GM03348 (cell line): Measurements from ENCODE around the gene AP4B1.
A peak's percentile ranks its signal among the peaks of the same experiment; 100 is the strongest.

Source experiments
- DNase-seq: peaks from one replicate; pipeline ENCODE4 v3.0.0; 2012; ENCODE audit warnings: low spot score

AP4B1 gene

DNA sequence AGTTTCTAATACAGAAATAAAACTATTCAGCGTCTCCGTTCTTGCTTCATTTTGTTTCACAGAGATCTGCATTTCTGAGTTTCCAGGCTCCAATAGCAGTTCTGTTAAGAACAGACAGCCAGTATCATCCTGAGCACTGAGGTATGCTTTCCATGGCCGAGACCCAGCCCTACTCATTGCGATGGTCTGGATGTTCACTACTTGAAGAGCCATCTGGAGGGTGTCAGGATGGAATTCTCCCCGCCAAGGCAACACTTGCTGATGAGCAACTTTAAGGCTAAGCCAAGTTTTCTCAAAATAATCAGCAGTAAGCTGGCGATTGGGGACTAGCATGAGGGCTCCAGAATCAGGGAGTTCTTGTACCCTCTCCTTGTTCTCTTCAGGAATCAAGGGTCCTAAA lies 9.5 kb downstream of the AP4B1 start:
- no peak for DNase-seq

DNA sequence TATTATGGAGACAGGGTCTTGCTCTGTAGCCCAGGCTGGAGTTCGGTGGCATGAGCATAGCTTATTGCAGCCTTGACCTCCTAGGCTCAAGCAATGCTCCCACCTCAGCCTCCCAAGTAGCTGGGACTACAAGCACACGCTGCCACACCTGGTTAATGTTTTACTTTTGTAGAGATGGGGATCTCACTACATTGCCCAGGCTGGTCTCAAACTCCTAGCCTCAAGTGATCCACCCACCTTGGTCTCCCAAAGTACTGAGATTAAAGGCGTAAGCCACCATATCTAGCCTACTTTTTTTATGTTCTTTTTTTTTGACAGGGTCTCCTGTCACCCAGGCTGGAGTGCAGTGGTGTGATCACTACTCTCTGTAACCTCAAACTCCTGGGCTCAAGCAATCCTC lies 11.3 kb downstream of the AP4B1 start:
- DNase-seq, result no peak

DNA sequence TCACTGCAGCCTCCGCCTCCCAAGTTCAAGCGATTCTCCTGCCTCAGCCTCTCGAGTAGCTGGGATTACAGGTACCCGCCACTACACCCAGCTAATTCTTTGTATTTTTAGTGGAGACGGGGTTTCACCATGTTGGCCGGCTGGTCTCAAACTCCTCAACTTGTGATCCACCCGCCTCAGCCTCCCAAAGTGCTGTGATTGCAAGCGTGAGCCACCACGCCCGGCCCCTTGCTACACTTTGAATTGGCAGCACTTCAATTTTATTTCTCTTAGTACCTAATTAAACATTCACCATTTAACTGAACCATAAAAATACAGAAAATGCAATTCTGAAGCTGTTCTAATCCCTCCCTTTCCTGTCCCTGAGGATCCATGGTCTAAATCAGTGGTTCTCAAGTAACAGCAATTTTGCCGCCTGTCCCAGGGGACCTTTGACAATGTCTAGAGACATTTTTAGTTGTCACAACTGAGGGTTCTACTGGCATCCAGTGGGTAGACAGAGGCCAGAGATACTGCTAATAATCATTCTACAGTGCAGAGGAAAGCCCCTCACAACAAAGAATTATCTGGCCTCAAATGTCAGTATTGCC lies 12.9 kb downstream of the AP4B1 start:
- no peak for DNase-seq

DNA sequence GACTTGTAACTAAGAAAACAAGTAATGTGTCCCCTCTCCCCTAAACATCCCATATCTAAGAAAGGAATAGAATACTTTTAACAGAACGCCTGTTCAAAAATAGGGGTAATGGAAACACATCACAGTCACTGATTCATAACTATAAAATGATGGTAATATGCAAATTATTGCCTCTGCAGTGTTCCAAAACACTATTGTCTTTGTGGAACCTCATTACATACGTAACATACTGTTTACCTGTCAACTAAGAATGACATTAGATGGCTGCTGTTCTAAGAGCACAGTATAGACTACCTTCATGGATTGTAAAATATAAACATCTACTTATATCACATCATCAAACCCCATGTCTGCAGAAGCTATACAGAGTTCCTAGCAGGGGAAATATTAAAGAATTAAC lies 13.8 kb downstream of the AP4B1 start:
- no peak for DNase-seq

DNA sequence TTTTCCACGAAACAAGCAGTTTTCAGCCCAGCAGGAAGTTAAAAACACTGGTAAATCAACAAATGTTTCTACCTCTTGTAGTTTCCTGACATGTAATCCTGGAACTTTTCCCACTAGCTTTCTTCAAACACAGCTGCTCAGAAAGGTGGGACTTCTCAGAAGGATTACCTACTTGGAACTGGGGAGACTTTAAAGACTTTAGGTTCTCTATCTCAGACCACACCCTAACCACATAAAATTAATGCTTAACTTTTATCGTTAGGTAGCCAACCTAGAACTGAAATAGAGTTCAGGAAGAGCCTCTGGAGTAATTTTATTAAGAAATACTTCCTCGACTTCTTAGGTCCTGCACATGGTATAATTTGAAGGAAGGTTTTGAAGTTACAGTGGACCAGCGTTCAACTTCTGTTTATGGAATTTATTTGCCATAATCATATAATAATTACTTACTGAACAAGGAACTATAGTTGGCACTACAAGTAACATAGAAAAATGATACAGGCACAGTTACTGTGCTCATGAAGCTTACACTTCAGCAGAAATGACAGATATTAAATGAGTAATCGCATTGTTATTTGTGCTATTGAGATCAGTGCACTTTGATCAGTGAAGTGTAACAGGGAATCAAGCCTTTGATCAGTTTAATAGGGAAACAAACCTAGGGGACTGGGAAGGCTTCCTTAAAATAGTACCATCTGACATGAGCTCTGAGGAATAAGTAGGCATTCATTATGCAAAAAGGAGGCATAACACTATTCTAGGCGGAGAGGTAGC lies 17.0 kb downstream of the AP4B1 start, which contains the start of gene BCL2L15:
Gene BCL2L15 (minus strand): TSS at position 180 of the 774 bp plus-strand sequence. CDS start 206 bp downstream, outside the sequence.
- no peak for DNase-seq

DNA sequence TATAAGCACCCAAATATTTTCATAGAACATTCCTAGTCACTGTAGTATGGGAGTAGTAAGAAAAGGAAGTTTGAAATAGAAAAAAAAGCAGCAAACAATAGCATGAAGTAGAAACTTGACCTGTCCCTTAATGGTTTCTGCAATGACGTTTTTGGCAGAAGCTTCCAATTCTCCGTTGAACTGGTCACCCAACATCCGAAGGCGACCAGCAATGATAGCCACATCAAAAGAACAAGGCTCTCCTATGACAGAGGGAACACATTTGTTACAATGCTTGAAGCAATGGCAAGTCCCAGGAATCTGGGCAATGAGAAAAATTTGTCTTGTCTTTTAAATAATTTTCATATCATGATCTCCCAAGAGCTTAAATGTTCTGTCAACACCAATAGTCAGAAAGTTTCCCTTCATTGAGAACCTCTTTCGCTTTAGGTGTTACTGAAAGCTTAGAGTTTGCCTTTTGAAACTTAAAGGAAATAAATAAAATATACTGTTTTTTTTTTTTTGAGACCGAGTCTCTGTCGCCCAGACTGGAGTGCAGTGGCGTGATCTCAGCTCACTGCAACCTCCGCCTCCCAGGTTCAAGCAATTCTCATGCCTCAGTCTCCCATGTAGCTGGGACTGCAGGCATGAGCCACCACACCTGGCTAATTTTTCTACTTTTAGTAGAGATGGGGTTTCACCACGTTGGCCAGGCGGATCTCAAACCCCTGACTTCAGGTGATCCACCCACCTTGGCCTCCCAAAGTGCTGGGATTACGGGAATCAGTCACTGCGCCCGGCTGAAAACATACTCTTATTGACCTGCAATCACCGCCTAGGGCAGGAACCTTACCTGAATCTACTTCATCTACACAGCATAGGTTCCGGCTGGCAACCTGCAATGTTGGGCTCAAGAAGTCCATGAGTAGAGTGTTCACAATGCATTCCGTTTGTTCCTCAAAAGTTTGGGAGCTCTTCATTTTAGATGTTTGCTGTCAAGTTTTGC lies 17.9 kb downstream of the AP4B1 start:
- DNase-seq, result no peak

DNA sequence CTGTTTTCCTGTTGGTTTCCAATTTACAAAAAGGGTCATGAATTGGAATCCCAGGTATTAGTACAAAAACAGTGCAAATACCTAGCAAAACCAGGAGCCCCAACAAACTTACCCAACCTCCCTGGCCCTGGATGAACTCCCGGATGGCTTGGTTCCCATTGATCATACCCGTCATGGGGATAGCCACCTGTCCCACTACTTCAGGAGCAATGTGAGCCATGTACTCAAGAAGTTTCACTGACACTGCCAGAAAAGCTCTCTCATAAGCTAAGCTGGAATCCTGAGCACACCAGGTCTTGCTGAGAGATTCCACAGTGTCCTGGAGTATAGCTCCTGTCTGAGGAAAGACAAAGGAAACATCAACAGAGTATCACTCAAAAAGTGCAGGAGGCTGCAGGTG lies 22.9 kb downstream of the AP4B1 start:
- DNase-seq, result no peak

DNA sequence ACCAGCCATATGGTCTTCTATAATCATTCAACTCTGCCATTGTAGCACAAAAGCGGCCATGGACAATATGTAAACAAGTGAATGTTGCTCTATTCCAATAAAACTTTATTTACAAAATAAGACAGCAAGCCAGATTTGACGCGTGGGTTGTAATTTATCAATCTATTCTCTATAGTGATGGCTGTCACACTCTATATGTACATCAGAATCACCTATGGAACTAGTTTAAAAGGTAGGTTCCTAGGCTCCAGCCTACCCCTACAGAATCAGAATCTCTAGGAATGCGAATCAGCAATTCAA lies 24.9 kb downstream of the AP4B1 start:
- no peak for DNase-seq

DNA sequence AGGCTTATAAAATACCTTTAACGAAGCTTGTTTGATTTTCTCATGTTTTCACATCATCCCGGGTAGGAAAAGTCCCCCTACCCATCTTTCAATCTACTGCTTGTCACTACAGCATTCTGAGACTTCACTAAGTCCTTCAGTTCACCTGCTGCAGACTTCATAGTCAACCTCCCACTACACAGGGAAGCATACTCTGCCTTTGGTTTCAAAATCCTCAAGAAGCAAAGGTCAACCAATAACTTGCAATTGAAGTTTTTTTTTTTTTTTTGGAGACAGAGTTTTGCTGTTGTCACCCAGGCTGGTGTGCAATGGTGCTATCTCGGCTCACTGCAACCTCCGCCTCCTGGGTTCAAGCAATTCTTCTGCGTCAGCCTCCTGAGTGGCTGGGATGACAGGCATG lies 28.4 kb downstream of the AP4B1 start:
- no peak for DNase-seq

DNA sequence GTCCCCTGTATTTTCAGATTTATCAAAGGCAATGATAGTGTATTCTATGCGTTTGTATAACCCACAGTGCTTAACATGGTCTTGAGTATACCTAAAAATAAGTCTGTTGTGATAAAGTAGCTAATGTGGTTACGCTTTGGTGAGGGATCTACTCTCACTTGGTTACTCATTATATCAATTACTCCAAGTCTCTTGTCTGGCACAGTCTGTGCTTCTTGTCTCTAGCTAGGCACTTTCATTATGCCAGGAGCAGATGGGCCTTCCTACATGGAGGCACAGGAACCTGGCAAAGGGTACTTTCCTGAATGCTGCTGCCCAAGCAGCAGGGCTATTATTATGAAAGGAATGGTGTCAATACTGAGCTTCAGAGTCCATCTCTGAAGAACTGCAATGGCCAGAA lies 28.9 kb downstream of the AP4B1 start:
- DNase-seq, result no peak

DNA sequence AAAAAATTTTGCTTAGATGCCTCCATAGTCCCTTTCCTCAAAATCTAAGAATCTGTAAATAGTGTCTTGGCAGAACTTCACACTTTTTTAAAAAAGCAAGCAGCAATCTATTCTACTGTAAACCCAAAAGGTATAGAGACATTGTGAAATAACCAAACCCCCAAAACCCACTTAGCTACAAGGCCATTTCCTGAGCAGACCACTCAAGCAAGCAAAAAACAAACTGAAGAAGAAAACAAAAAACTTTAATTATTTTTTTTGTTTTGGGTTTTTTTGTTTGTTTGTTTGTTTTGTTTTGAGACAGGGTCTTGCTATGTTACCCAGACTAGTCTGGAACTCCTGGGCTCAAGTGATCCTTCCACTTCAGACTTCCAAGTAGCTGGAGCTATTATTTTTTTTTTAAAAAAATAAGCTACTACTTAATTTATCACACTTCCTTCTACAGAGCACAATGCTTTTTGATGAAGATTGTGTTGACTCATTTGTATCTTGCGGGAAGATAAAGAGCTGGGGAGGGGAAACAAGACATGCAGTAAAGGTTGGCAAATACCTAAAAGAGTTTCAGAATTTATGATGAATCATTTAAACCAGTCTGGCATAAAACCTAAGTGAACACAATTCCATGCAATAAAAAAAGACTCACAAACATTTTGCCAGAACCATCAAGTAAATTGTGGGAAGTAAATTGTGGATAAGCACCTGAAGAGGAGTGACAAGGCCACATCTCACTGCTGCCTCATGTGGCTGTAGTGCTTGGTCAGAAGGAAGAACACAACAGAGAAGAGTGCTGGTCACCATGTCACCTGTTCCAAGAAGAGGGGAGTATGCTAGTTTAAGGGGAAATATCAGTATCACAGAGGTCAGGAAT lies 30.4 kb downstream of the AP4B1 start:
- DNase-seq, result no peak

DNA sequence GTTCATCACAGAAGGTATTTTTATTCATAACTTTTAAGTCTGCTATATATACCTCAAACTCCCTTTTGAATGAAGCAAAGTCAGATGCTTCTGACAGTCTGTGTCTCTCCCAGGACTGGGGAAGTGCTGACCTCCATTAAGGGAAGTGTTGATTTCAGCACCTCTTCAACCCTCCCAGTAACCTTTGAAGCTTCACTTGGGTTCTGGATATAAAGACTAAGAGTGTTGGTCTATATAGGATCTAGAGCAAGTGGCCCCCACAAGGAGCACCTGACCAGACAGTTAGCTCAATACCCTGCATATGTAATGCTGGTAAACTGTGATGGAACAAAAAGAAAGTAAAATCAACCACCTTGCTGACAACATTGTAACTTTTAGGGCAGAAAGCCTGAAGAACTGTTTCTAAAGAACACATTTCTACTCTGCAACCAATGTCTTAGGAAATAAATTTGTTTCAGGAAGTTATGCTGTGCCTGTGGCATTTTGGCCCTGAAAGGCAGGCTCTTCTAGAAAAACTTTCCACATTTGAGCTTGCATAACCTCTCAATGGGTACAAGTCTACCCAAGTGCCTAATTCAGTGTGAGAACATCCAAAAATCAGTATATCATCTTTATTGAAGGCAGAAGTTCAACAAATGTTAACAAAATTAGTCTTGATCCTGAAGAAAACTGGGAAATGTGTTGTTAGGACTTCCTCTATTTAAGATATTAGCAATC lies 32.2 kb downstream of the AP4B1 start:
- no peak for DNase-seq

DNA sequence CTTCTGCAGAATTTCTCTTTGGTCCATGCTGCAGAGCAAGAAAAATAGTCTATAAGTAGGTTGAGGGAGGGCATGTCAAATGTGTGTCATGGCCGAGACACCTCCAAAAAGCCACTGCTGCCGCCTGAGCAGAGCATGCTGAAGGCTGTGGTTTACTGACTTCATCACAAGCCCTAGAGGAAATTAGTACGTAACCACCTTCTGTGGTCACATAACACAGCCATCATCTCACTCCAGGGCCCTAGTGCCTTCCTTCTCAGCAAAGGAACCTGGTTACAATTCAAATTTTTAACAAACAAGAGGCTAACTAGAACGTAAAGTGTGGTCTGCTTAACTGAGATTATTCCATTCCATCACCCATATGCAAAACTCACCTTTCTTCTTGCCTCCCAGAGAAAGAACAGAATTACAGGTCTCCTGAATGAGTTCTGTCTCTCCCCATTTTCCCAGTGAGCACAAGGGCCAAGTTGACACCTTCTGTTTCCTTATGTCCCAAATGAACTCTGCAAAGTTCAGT lies 32.9 kb downstream of the AP4B1 start, which contains the start of gene PTPN22:
Gene PTPN22 (minus strand): TSS at position 116 of the 517 bp plus-strand sequence.
- peak; percentile 52 for DNase-seq

DNA sequence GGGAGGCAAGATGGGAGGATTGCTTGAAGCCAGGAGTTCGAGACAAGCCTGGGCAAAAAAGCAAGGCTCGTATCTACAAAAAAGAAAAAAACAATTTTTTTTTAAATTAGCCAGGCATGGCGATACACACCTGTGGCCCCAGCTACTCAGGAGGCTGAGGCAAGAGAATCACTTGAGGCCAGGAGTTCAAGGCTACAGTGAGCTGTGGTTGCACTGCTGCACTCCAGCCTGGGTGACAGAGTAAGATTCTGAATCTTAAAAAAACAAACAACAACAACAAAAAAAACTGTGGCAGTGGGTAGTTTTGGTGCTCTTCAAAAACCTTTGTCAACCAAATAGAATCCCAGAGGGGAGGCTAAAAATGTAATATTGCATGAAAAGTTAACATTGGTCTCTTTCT lies 33.8 kb downstream of the AP4B1 start:
- DNase-seq, result no peak

DNA sequence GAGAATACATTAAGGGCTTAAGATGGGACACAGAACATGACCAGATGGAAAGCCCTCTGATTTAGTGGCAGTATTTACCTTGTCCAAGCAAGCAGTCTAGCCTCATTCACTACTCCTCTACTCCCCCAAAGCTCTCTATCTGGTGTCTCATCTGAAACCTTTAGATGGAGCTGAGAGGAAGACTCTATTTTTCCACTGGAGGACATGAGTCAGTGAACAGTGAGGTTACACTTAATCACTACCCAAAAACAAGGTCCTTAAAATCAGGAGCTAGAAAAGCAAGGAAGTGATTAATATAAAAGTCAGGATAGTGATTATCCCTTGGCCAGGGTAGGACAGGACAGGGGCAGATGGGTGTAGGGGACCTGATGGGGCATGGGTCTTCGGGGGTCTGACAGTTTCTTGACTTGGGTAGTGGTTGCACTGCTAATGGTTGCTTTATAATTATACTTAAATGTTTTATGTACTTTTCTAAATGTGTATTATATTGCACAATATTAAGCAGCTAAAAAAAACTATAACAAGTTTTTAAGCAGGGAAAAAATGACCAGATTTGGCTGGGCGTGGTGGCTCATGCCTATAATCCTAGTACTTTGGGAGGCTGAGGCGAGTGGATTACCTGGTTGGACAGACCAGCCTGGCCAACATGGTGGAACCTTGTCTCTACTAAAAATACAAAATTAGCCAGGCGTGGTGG lies 36.1 kb downstream of the AP4B1 start:
- DNase-seq, result peak; percentile 41

DNA sequence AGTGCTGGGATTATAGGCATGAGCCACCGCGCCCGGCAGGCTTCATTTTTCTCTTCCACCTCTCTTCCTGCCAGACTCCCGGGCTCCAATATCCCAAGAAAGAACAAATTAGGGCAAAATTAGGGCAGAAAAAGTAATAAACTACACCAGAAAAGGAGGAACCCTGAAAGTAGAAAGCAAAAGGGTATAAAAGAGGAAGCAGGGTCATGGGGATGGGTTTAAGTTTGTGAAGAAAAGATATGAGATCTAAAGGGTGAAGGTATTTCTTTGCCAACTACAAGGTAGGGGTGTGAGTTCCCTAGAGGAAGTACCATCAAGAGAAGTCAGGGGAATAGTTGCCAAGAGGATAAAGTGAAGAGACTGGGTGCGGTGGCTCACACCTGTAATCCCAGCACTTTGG lies 43.0 kb downstream of the AP4B1 start:
- DNase-seq, result no peak

DNA sequence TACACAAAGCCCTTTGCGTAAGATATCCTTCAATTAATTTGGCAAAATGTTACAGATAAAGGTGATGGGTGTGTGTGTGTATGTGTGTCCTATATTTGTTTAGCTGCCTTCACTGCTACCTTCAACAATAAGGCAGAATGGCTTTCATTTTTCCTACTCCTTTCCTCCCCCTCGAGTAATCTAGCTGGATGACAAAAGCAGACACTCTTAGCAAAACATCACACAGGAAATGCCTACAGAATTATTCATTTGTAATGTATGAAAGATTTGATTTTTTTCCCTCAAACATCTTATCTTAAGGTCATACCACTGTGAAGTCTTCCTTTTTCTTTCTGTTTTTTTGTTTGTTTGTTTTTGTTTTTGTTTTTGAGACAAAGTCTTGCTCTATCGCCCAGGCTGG lies 43.7 kb downstream of the AP4B1 start:
- DNase-seq, result peak; percentile 68

DNA sequence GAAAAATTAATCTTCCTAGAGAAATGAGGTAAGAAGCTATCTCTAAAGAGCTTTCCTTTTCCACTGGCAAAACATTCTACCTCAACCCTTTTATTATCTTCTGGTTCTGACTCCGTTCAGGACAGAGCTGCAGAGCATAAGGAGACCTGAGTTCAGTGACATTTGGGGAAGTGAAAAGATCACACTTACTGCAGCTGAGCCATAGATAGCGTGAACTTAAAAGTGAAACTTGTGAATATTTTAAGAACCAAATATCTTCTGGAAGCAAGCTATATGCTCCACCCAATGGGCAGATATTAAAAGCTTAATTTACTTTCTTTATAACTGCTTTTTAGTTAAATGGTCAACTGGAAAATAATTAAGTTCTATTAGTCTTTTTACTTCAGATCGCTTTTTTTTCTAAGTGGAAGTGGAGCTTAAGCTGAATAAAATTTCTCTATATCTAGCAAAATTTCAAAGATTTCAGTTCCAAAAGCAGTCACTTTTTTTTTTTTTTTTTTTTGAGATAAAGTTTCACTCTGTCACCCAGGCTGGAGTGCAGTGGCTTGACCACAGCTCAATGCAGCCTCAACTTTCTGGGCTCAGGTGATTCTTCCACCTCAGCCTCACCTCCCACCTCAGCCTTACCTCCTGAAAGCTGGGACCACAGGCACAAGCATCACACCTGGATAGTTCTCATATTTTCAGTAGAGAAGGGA lies 45.0 kb downstream of the AP4B1 start:
- DNase-seq, result no peak

DNA sequence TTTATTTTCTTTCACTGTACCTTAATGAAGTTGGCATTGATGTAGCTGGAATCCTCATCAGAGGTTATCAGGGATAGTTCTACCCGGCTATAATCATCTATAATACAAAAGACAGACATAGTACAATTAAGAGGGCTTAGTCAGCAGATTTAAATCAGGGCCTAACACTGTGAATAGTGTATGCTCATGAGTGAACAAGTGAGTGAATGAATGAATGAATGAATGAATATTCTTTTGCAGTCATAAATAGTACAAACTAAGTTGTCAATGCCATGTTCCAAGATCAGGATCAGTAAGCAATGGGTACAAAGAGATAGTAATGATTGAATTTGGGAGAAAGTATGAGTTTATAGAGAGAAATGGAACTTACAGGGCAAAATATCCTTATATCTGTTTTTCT lies 45.6 kb downstream of the AP4B1 start:
- no peak for DNase-seq

DNA sequence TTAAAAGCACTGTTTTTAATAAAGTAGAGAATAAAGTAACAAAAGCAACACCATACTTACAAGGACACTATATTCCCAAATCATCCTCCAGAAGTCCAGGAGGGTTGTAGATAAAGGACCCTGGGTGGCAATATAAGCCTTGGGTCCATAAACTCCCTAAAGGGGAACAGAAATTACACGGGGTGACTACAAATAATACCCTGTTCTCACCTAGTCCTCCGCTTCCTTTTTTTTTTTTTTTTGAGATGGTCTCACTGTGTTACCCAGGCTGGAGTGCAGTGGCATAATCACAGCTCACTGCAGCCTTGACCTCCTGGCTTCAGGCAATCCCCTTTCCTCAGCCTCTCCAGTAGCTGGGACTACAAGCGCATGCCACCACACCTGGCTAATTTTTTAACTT lies 46.2 kb downstream of the AP4B1 start:
- no peak for DNase-seq
